Neuron (in vitro differentiated cells): ENCODE measurements around the gene MSMB.

Experiments
- H2AFZ ChIP-seq: one replicate; pipeline ENCODE4 v1.6.1; 2013; ENCODE audit warnings: low read depth, mild to moderate bottlenecking, inconsistent platforms, low read length, moderate library complexity
- H3K27me3 ChIP-seq: one replicate; pipeline ENCODE4 v1.6.1; 2013; ENCODE audit warnings: low read length; ENCODE audit not compliant: insufficient read depth
- H3K36me3 ChIP-seq: one replicate; pipeline ENCODE4 v1.6.1; 2013; ENCODE audit warnings: low read length; ENCODE audit not compliant: insufficient read depth
- H3K4me1 ChIP-seq: one replicate; pipeline ENCODE4 v1.6.1; 2013; ENCODE audit warnings: low read length; ENCODE audit not compliant: insufficient read depth
- H3K4me3 ChIP-seq: 2 replicates; pipeline ENCODE4 v1.5.1; 2013; ENCODE audit warnings: mild to moderate bottlenecking, low read length, moderate library complexity
- H3K9me3 ChIP-seq: one replicate; pipeline ENCODE4 v1.6.1; 2013; ENCODE audit warnings: low read length

Gene MSMB

GRCh38 chr10:46079831-46080585 is 33.9 kb upstream of the MSMB start:
- no peaks in the 10 kb centered on the region for H3K9me3 ChIP-seq
- no peak overlapping the region for H2AFZ ChIP-seq
- H3K27me3 ChIP-seq: no peaks in the 10 kb centered on the region
- H3K4me3 ChIP-seq: no peak overlapping the region
- no peaks in the 10 kb centered on the region for H3K4me1 ChIP-seq
- H3K36me3 ChIP-seq: no peaks in the 10 kb centered on the region

DNA sequence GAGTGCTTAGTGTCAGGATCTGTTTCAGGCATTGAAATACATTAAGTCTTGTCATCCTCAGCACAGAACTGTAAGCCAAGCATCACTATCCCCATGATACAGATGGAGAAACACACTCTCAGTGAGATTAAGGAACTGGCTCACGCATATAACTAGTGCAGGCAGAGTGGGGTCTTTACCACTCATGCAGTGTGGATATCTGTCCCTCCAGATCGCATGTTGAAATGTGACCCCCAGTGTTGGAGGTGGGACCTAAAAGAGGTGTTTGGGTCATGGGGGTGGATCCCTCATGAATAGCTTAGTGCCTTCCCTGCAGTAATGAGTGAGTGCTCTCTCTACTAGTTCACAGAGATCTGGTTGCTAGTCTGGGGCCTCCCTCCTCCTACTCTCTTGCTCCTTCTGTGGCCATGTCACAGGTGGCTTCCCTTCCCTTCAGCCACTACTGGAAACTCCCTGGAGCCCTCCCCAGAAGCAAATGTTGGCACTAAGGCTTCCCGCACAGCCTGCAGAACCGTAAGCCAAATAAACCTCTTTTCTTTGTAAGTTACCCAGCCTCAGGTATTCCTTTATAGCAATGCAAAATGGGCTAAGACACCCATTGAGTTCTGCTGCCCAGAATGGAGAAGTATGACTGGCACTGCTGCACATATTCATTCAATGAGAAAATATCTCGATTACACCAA is 31.8 kb upstream of the MSMB start:
- Histone ChIP-seq H3K4me1 (no peaks in the 10 kb centered on the region), H3K4me3 (no peak overlapping the region), H3K36me3 (no peaks in the 10 kb centered on the region), H3K9me3 (no peaks in the 10 kb centered on the region), H3K27me3 (no peaks in the 10 kb centered on the region), H2AFZ (no peak overlapping the region)

- Histone ChIP-seq H3K4me1 (no peaks in the 10 kb centered on the region), H3K27me3 (no peaks in the 10 kb centered on the region), H3K4me3 (no peak overlapping the region), H3K36me3 (no peaks in the 10 kb centered on the region), H3K9me3 (no peaks in the 10 kb centered on the region), H2AFZ (no peak overlapping the region)
Observed at GRCh38 chr10:46077141-46077554, 31.1 kb upstream of the MSMB start.

DNA sequence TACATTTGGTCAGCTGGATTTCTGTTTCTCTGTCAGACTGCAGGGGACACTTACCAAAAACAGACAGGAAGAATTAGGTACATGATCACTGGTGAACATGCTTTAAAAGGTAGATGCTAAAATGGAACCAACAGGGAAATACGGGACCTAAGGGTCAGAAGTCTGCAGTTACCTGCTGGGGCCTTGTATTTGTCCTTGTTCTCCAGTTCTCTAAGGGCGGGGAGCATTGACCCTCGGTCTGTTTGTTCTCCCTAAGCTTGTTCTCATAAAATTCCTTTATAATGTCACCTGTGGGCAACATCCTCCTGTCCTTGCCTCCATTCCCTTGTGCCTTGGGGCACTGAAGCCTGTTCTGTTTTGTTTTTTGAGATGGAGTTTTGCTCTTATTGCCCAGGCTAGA is 29.8 kb upstream of the MSMB start:
- Histone ChIP-seq H3K4me1 (no peaks in the 10 kb centered on the region), H3K4me3 (no peak overlapping the region), H3K9me3 (no peaks in the 10 kb centered on the region), H3K36me3 (no peaks in the 10 kb centered on the region), H3K27me3 (no peaks in the 10 kb centered on the region), H2AFZ (no peak overlapping the region)

- Histone ChIP-seq H3K36me3 (no peaks in the 10 kb centered on the region), H2AFZ (no peak overlapping the region), H3K4me1 (no peaks in the 10 kb centered on the region), H3K27me3 (no peaks in the 10 kb centered on the region), H3K9me3 (no peaks in the 10 kb centered on the region), H3K4me3 (no peak overlapping the region)
Observed at GRCh38 chr10:46074196-46074946, 28.3 kb upstream of the MSMB start.

GRCh38 chr10:46073564-46073963 is 27.5 kb upstream of the MSMB start:
- Histone ChIP-seq H2AFZ (no peak overlapping the region), H3K4me1 (no peaks in the 10 kb centered on the region), H3K4me3 (no peak overlapping the region), H3K36me3 (no peaks in the 10 kb centered on the region), H3K9me3 (no peaks in the 10 kb centered on the region), H3K27me3 (no peaks in the 10 kb centered on the region)

- Histone ChIP-seq H3K9me3 (no peaks in the 10 kb centered on the region), H3K4me3 (no peak overlapping the region), H2AFZ (no peak overlapping the region), H3K4me1 (no peaks in the 10 kb centered on the region), H3K36me3 (no peaks in the 10 kb centered on the region), H3K27me3 (no peaks in the 10 kb centered on the region)
Observed at GRCh38 chr10:46070749-46071148, 24.7 kb upstream of the MSMB start.

DNA sequence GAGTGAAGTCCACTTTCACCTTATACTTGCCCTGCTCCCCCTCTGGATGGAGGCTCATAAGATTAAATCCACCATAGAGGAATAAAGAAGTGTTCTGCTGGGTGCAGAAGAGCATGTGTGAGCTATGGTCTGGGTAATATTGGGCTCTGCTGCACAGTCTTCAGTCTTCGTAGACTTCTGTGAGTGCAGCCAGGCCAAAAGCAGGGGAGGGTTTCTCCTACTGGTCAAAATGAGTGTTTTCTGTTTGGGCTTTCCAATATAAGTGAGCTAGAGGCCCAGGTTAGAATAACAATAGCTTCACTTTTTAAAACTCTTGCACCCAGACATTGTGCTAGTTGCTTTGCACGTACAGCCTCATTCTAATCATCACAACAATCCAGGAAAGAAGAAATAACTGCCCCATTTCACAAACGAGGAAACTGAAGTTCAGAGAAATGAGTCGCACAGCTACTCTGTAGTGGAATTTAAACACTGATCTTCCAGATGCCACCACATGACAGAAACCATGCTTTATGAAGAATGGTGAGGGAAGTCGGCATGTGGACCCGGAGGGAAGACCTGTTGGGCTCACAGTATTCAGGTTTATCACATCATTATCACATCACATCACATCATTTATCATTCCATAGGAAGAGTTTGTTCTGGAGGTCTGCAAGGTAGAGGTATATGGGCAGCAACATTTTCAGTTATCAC is 23.8 kb upstream of the MSMB start:
- no peaks in the 10 kb centered on the region for H3K9me3 ChIP-seq
- H3K27me3 ChIP-seq: no peaks in the 10 kb centered on the region
- no peaks in the 10 kb centered on the region for H3K36me3 ChIP-seq
- H3K4me1 ChIP-seq: no peaks in the 10 kb centered on the region
- no peak overlapping the region for H2AFZ ChIP-seq
- H3K4me3 ChIP-seq: no peak overlapping the region

DNA sequence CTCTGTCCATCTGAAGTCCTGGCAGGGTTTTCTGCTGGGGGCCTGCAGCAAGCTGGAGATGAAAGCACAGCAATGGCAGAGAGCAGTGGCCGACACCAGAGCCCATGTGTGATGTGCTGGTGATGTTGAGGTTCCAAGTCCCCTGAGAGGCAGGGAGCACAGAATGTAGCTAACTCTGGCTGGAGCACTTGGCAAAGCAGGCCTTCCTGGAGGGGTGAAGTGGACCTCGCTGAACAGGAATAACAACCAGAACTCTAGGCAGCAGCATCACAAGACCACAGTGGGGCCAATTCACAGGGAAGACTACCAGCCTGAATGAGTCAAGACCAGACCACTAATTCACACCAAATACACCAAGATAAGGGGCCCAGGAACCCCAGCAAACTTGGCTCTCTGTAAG is 22.8 kb upstream of the MSMB start:
- Histone ChIP-seq H3K4me3 (no peak overlapping the region), H3K4me1 (no peaks in the 10 kb centered on the region)

DNA sequence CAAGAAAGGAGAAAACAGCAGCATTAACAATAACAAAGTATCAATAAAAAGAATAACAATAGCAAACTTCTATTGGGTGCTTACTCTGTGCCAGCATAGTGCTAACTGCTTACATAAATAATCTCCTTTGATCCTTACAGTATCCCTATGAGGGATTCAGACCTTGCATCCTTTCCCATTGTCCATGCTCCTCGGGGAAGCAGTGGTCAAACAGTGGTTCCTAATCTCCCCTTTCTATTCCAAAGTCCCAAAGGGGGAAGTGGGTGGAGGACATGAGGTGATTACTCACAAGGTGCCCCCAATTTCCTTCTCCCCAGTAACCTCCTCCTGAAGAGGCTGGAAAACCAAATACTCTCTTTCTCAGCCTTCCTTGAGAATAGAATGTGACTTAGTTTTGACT is 22.0 kb upstream of the MSMB start:
- H3K36me3 ChIP-seq: no peaks in the 10 kb centered on the region
- no peaks in the 10 kb centered on the region for H3K27me3 ChIP-seq
- H3K4me3 ChIP-seq: no peak overlapping the region
- H3K9me3 ChIP-seq: no peaks in the 10 kb centered on the region
- no peak overlapping the region for H2AFZ ChIP-seq
- no peaks in the 10 kb centered on the region for H3K4me1 ChIP-seq

More for the DNA sequence above, 22.8 kb upstream of the MSMB start:
- H3K27me3 ChIP-seq: no peaks in the 10 kb centered on the region
- no peak overlapping the region for H2AFZ ChIP-seq
- no peaks in the 10 kb centered on the region for H3K36me3 ChIP-seq
- no peaks in the 10 kb centered on the region for H3K9me3 ChIP-seq

GRCh38 chr10:46064269-46064817 is 18.3 kb upstream of the MSMB start:
- Histone ChIP-seq H3K9me3 (no peaks in the 10 kb centered on the region), H3K36me3 (no peaks in the 10 kb centered on the region), H3K4me1 (no peaks in the 10 kb centered on the region), H3K27me3 (no peaks in the 10 kb centered on the region), H3K4me3 (no peak overlapping the region), H2AFZ (no peak overlapping the region)

DNA sequence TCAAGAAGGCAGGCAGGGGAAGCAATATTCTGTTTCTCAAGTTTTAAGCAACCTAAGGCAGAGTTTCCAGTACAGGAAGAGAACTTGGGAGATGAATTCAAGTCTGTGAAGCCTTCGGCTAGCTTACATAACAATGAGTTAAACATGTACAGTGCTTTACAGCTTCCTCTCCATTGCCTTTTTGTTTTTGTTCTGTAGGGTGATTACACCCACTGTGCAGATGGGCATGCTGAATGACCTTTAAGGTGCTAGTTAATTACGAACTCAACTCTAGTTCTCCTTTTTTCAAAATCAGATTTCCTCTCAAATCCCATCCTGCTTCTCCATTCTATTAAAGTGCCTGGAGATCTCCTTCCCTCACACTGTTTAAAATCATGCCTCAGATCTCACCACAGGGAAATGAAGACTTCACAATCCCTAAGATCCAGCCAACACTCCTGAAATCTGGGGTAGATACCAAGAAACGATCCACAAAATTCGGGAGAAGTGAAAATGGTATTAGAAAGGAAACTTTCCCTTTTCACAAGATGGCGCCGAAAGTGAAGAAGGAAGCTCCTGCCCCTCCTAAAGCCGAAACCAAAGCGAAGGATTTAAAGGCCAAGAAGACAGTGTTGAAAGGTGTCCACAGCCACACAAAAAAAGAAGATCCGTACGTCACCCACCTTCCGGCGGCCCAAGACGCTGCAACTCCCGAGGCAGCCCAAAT is 16.8 kb upstream of the MSMB start:
- H3K4me3 ChIP-seq: no peak overlapping the region
- no peaks in the 10 kb centered on the region for H3K27me3 ChIP-seq
- no peaks in the 10 kb centered on the region for H3K36me3 ChIP-seq
- H3K9me3 ChIP-seq: no peaks in the 10 kb centered on the region
- no peaks in the 10 kb centered on the region for H3K4me1 ChIP-seq
- H2AFZ ChIP-seq: no peak overlapping the region
